ENCODE data around the gene FOXA2. TPM values are rescaled to one million over a fixed set of nuclear protein-coding genes. Genes with fewer than 3 reads are reported as not detected.
A peak's percentile ranks its signal among the peaks of the same experiment; 100 is the strongest.

Gene FOXA2
- total and polyA plus RNA-seq, 2 of the 13 experiments (the other 11 are each of a cell fraction or from before 2014, with no cell fraction given) = 8.8 to 12.2 TPM

GRCh38 chr20:22568872-22569344 lies 15.5 kb downstream of the FOXA2 start:
- Histone ChIP-seq H3K4me2 (ENCODE audit: low read depth, low read length) (no peak overlapping the region), H3K4me3 (replicated peaks in 1 of 3; ENCODE audit: insufficient read depth in 1 of 3, low read depth in 2 of 3, low read length in 3 of 3) (no peak overlapping the region), H2AFZ (ENCODE audit: low read length) (no peak overlapping the region), H4K20me1 (ENCODE audit: insufficient read depth, low read length) (peaks cover 17% of the 10 kb centered on the region; the same call in 1 of the 2 replicates), H3K9me3 (ENCODE audit: low read length) (no peaks in the 10 kb centered on the region), H3K27me3 (ENCODE audit: control insufficient read depth in 1 of 2, insufficient read depth in 2 of 2, low read length in 2 of 2) (no peaks in the 10 kb centered on the region; a peak in 1 of 5 replicates), H3K9ac (ENCODE audit: insufficient read depth, low read depth, low read length) (no peak overlapping the region), H3K4me1 (ENCODE audit: insufficient read depth, low read length) (peaks cover 58% of the 10 kb centered on the region), H3K36me3 (replicated peaks in 1 of 2; ENCODE audit: control insufficient read depth in 1 of 2, insufficient read depth in 2 of 2, low read length in 2 of 2) (peaks cover 17 to 55% of the 10 kb centered on the region in 2 experiments), H3K27ac (ENCODE audit: extremely low read length, insufficient read depth, low read length) (no peak overlapping the region), H3K79me2 (ENCODE audit: insufficient read depth, low read length) (peaks cover 57% of the 10 kb centered on the region)
- ATAC-seq (no peak), FAIRE-seq (no peak), DNase-seq (ENCODE audit: low spot score) (no peak)
- BruUV-seq (replicated peaks) = no TSS peak
- in situ Hi-C loops (cut with HindIII; ENCODE audit: extremely low pct_ligation_motif_present, low pct_unique_long_range_greater_than_20kb) = no loop called here
- TF ChIP-seq AGO2 (optimal IDR thresholded peaks at IDR 0.05; ENCODE audit: low read depth, low read length) = peak; percentile 79
- peak; percentile 66 for TF ChIP-seq RBFOX2 (IDR thresholded peaks at IDR 0.05; ENCODE audit: low read depth, low read length)
- no peak for TF ChIP-seq SPEN (CRISPR knock-in tag; IDR thresholded peaks at IDR 0.05; ENCODE audit: low read depth)
- CTCF ChIA-PET (ENCODE audit: low intra/inter-chr PET ratio, low total read pairs) = no interaction called here
- intact Hi-C loops (cut with micrococcal nuclease; ENCODE audit: unreplicated experiment) = no loop called here
- POLR2A ChIA-PET = interaction anchor here (3.3 kb wide), 1 partner anchor 56 kb away, joined by 10 read pairs; no protein-coding TSS in a partner anchor
- 97% methylated on average over 20 of the region's 31 CpGs for WGBS (ENCODE audit: low lambda C conversion rate)

GRCh38 chr20:22567944-22568871 lies 16.2 kb downstream of the FOXA2 start:
- Histone ChIP-seq H3K4me1 (ENCODE audit: insufficient read depth, low read length) (peaks cover 58% of the 10 kb centered on the region), H3K4me3 (replicated peaks in 1 of 3; ENCODE audit: insufficient read depth in 1 of 3, low read depth in 2 of 3, low read length in 3 of 3) (no peak overlapping the region), H3K27ac (ENCODE audit: extremely low read length, insufficient read depth, low read length) (no peak overlapping the region), H2AFZ (ENCODE audit: low read length) (no peak overlapping the region), H3K27me3 (ENCODE audit: control insufficient read depth in 1 of 2, insufficient read depth in 2 of 2, low read length in 2 of 2) (no peaks in the 10 kb centered on the region; a peak in 1 of 5 replicates), H3K36me3 (replicated peaks in 1 of 2; ENCODE audit: control insufficient read depth in 1 of 2, insufficient read depth in 2 of 2, low read length in 2 of 2) (peaks cover 19 to 59% of the 10 kb centered on the region in 2 experiments), H3K9ac (ENCODE audit: insufficient read depth, low read depth, low read length) (no peak overlapping the region), H3K9me3 (ENCODE audit: low read length) (no peaks in the 10 kb centered on the region), H3K79me2 (ENCODE audit: insufficient read depth, low read length) (peaks cover 50% of the 10 kb centered on the region), H3K4me2 (ENCODE audit: low read depth, low read length) (no peak overlapping the region), H4K20me1 (ENCODE audit: insufficient read depth, low read length) (peaks cover 17% of the 10 kb centered on the region; the same call in 1 of the 2 replicates)
- ChIA-PET CTCF (ENCODE audit: low intra/inter-chr PET ratio, low total read pairs) (no interaction called here), POLR2A (interaction anchor here (3.3 kb wide), 1 partner anchor 56 kb away, joined by 10 read pairs; no protein-coding TSS in a partner anchor)
- FAIRE-seq (no peak), DNase-seq (ENCODE audit: low spot score) (no peak), ATAC-seq (no peak)
- intact Hi-C loops (cut with micrococcal nuclease; ENCODE audit: unreplicated experiment) = no loop called here
- in situ Hi-C loops (cut with HindIII; ENCODE audit: extremely low pct_ligation_motif_present, low pct_unique_long_range_greater_than_20kb) = no loop called here
- WGBS (ENCODE audit: low lambda C conversion rate) = 97% methylated on average over 57 of the region's 57 CpGs
- no TSS peak for BruUV-seq (replicated peaks)
- TF ChIP-seq HNRNPL (IDR thresholded peaks at IDR 0.05; ENCODE audit: low read depth, low read length) (0 out of 2 replicates have a peak, but pooled peaks have one; percentile 35), RBFOX2 (IDR thresholded peaks at IDR 0.05; ENCODE audit: low read depth, low read length) (peak; percentile 58; the same call in 1 of the 2 replicates), HNF1A (IDR thresholded peaks at IDR 0.05; ENCODE audit: low read depth) (no peak), HNF1A (CRISPR knock-in tag; IDR thresholded peaks at IDR 0.05; ENCODE audit: borderline replicate concordance) (0 out of 2 replicates have a peak, but pooled peaks have one; percentile 23), ZBTB33 (CRISPR knock-in tag; IDR thresholded peaks at IDR 0.05) (peak; percentile 28; the same call in 1 of the 2 replicates), MZF1 (CRISPR knock-in tag; IDR thresholded peaks at IDR 0.05; ENCODE audit: borderline replicate concordance) (no peak), ZNF619 (CRISPR knock-in tag; IDR thresholded peaks at IDR 0.05) (no peak), AGO2 (optimal IDR thresholded peaks at IDR 0.05; ENCODE audit: low read depth, low read length) (peak; percentile 80)
